Mucosa of gallbladder (tissue), 1 donor: Measurements from ENCODE around the gene SPATS2L. TPM values are rescaled to one million over a fixed set of nuclear protein-coding genes. Genes with fewer than 3 reads are reported as not detected.

Experiments used
- DNase-seq: peaks from one replicate; pipeline ENCODE4 v3.0.0-alpha.2; 2020; ENCODE audit warnings: low spot score
- total RNA-seq: library from RNA; stranded (reverse); gene quantifications from one replicate; pipeline ENCODE4 v1.2.1, GENCODE V29; 2021
- donor health status: DM: no; HTN: no; CAD: no.

The SPATS2L gene
- total RNA-seq, 1 donor from 2014 or later, result 243 TPM

DNA sequence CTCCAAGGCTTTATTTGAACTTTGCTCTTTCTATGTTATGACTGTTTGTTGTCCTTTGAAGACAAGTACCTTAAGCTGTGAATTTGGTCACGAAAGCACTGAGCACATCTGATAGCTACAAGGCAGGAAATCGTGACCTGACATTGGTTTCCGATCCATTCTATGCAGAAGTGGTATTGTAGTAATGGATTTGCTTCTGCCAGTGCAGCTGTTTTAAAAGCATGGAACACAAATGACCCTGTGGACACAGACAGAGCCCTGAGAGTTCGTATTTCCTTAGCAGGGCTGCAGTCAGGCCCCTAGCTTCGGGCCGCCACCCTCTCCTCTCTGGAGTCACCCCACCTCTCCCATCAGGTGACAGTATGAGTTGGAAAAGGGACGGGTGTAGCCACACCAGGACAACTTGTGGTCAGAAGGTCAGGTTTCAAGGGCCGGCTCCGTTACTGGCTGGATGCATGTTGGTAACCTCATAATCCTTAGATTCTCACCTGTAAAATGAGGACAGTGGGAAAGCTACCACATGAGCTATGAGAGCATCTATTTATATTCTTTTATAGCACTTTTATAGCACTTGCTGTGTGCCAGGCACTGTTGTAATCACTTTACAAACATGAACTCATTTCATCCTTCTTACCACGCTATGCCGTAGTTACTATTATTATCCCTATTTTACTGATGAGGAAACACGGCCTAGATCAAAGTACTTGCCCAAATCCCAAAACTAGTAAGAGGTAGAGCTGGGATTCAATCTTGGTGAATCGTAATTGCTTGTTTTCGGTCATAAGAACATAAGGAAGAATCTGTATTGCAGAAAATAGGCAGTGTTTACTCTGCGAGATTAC is 70.2 kb downstream of the SPATS2L start:
- DNase-seq, result no peak

DNA sequence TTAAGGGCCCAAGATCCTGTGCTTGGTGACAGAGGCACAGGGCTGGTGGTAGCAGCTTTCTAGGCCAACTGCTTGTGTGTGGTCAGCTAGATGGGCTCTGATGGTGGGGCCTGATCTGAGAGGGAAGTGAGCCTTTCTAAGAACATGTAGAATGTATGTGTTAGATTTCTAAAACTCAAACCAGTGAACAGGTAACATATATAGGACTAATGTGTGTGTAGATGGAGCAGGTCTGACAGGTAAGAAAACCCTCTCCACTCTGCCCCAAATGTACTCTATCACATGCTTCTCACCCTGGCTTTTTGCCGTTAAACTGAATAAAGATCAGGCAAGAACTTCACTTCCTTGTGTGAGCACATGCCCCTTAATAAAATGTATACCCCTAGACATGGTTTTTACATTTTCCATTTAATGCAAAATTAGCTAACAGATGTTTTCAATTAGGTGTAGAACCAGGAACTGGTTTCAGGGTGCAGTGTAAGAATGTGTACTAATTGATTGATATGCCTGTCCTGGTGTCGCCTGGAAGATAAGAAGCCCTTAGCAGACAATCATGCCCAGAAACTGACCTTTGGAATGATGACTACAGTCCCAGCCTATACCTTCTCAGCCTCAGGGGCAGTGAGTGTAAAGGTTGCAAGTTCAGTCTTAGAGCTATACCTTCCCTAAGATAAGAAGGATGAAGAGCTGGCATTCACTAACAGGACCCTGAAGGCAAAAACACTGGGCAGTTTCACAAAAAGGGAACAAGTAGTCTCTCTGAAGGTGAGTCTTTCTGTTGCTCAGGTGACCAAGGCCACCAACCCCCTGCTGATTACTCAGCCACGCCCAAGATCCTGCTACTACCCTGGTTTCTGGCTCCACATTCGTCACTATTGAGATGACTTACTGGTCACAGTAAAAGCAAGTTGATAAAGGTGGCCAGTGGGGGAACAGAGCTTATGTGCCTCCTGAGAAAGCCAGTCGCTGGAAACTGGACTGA is 71.2 kb downstream of the SPATS2L start:
- peak; percentile 69 for DNase-seq

DNA sequence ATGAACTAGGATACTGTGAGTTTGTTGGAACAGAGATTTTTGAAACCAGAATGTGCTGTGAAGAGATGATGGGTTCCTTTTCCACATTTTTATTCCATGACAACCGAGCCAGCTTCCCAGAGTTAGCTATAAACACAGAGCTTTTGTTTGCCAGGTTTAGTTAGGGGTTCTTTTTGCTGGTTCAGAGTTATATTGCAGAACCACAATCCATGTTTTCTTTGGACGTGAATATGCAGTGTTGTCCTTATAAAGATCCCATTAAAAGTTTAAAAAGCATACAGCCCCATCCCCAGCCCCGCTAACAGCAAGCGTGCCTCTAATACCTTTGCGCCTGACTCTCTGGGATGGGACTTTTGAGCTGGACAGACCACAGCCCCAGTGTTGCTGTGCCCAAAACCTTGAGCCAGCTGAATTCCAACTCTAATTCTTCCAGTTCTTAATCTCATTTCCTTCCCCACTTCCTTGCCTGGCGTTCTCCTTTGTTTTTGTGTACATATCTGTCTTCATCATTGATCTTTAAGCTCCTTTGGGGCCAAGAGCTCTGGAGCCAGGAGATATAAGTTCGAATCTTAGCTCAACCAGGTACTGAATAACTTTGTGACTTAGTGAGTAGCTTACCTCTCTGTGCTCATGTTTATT is 72.3 kb downstream of the SPATS2L start:
- DNase-seq, result no peak

DNA sequence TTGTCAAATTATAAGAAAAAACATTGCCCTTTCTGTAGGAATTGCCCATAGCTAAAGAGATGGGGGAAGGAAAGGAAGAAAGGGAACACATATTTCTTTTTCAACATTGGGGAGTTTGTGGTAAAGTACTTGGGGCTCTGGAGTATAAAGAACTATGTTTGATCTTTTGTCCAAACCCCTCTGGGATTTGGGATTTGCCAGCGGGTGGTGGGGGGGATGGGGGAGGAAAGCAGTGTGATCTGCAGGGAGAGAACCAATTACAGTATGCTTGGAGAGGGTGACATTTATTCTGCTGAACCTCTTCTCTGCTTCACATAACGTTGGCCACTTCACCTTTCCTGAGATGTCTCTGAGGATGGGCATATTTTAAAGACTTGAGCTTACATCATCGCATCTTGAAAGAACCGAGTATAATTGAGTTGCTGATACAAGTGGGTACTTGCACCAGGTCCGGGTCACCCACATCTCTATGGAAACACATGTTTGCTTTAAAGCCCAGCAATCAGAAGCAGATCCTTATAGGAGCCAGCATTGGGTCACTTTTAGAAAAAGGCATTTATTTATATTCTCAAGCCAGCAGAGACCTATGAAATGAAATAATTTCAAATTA is 73.1 kb downstream of the SPATS2L start:
- no peak for DNase-seq

DNA sequence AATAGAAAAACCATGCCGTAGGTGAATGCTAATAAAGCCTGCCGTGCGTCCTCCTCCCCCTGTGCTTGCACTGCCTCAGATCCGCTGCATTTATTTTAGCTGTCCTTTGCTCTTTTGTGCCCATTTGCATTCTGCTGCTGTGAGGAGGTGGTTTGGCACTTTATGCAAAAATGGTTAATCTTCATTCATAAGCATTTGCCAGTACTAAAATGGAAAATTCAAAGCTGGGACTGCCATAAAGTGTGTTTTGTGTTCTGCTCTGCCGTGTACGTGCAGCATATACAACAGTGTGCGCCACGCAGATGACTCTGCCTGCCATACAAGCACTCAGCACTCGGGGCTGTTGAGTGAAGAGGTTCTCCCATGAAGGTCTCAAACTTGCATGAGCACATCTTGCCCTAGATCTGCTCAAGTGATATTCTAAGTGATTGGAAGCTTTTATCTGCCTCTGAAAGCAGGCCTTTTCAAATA is 73.6 kb downstream of the SPATS2L start:
- DNase-seq, result no peak

DNA sequence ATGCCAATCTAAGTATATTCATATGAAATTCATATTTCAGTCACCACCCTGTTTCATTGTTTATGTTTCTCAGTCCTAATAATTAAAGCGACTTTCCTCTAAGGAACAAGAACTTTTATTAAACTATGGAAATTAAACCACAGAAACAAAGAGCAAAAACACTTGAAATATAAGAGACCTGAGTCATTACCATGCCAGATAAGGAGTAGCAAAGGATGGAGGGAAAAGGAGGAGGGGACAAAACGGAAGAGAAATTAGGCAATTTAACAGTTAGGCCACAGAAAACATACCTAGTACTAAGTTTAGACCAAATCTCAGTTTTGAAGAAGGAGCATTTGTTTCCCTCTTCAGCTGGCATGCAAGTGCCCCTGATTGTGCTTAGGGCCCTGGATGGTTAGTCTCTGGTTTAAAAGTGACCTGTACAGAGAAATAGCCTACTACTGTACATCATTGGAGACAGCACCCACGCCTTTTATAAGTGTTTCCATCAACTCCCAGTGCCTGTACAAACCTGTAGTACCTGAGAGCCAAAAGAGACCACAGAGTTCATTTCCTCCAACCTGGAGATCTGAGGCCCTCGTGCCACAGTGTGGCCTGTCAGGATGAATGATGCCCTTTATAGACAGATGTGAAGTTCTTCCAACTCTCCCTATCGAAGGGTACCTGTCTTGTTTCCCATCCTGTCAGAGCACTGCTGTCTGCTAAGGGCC is 74.5 kb downstream of the SPATS2L start:
- no peak for DNase-seq

DNA sequence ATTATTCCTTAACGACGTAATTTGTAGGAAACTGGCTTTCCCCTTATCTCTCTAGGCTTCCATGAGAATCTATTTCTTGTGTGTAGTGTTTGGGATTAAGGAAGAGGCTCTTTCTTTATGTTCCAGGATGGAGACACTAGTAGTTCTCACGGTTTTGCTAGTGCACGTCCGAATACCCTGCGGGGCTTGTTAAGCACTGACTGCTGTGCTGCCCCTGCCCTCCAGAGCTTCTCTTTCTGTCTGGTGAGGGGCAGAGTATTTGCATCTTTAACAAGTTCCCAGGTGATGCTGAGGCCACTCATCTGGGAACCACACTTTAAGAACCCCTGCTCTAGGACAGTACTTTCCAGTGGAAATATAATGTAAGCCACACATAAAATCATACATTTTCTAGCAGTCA is 76.4 kb downstream of the SPATS2L start:
- no peak for DNase-seq

DNA sequence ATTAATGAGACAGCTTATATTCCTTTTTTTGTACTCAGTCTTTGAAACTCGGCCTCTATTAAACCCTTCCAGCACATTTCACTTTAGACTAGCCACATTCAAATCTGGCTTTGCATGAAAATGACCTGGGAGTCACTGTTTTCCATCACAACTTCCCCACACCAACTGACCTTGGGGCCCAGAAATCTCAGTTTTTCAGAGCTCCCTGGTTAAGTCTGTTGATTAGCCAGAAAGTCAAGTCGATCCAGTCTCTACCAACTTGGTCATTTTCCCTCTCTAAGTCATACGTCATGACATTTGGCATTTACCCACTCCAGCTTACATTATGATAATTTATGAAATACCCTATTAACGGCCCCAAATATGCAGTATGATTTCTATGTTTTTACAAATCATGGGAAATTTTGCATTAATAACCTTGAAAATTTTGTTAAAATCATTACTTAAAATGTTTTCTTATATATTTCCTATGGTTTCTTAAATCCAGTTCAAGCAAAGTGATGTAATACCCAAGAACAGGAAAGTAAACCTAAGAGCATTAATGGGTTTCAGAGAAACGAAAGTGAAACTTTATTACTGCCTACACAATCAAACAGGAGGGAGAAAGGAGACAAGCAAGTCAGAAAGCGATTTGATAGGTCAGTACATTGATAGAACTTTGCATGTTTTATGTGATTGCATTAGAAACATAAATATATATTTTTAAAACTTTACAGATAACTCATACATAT is 77.1 kb downstream of the SPATS2L start:
- no peak for DNase-seq

DNA sequence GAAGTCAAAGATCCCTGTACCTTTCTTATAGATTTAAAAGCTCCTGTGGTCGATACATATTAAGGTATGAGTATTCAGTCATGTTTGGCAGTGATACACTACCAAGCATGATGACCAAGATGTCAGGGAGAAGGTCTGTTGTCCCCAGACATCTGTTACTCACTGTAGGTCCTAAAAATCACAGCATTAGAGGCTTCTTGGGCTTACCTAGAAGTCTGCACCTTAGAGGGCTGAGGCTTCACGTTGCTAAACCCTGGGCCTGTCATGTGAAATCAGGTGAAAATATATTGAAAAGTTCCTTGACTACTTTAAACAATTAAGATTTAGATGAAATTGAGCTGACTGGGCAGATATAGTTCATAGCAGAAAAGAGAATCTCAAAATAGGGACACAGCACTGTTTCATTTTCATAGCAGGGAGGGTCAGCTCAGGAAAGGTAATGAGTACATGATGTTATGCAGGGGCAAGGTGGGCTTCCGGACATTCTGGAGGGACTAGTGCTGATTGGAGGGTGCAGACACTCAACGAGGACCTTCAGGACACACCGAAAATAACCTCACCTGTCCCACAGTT is 78.7 kb downstream of the SPATS2L start:
- DNase-seq, result no peak

DNA sequence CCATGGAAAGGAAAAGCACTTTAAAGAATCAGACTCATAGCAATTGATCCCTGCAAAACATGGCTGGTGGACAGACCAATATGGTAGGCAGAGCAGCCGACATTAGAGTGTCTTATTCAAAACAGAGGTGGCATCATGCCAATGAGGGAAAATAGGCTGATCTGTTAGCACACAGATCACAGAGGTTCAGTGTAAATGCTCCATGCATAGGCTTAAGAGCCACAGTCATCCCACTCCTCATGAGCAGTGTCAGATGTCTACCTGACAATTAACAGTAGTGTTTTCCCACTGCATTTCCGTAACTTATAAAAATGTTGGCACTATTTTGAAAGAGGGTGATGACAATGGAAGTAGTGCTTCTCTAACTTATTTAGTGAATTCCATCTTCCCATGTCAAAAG is 86.7 kb downstream of the SPATS2L start:
- no peak for DNase-seq

DNA sequence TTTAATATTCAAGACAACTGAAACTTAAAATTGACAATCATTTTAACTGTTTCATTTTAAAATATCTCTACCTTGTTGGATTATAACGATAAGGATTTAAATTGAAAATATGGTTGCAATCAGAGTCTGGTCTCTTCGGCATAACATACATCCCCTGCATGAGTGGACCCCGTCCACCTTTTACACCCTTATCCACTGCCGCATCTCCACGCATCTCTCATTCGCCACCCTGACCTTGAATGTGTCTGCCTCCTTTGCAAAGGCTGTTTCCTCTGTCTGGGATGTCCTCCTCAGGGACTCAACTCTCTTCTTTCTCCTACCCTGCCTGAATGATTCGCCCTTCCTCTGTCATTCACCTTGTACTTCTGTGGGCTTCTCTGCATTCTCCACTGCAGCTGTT is 87.6 kb downstream of the SPATS2L start:
- no peak for DNase-seq

DNA sequence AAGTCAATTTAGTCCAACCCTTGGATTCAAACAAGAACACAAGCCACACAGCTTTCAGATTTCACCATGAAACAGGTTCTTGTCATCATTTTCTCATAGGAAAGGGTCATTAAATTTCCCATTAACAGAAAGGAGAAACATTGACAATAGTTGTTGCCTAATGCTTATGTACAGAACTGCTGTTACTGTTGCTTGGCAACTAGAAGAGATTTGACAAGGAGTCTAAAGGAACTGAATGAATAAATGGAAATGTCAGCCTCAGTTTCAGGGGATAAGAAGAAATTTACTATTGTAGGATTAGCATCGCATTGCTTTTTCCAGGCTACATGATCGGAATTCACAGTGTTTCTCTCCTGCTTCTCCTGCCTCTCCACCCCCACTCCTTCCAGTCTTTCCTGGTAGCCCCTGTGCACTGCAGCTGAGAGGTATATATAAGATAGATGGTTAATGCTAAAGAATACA is 90.3 kb downstream of the SPATS2L start:
- DNase-seq, result no peak

DNA sequence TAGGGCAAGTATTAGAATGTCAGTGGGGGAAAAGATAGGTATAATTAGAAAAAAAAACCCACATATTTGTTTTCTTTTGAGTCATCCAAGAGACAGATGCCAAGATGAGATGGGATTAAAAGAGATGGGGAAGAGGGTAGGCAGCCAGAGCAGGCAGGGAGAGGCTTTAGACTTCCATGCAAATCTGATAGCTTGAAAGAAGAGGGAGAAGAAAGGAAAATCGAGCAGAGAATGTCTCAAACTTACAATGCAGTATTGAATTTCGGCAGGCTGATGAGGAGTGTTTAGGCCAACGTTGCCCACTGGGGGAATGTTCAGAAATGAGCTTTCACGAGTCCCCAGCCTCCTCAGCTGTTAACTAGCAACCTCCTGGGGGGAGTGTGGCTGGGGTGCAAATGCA is 91.3 kb downstream of the SPATS2L start:
- DNase-seq, result no peak

DNA sequence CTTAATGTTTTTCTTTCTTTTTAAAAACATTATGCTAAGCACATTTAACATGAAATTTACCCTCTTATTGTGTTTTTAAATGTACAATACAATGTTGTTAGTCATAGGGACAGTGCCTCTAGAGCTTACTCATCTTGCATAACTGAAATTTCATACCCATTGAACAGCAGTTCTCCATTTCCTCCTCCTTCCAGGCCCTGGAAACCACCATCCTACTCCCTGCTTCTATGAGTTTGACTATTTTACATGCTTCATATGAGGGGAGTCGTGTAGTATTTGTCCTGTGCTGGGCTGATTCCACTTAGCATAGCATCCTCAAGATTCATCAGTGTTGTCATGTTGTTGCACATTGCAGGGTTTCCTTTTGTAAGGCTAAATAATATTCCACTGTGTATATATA is 92.6 kb downstream of the SPATS2L start:
- DNase-seq, result no peak

DNA sequence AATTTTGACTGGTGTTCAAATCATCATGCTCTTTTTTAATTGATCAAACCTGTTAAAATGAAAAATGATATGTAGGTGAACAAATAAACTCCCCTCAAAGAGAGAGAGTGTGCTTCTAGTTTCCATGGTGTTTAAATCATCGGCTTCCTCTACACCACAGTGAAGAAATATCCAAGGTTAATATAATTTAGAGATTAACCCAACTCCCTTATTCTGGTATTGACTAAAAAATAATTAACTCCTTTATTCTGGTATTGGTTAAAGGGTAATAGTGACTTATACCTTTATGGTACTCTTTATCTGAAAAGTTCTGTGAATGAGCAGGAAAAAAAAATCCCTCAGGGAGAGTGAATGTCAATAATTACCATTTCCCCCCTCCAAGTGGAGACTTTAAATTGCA is 93.1 kb downstream of the SPATS2L start:
- no peak for DNase-seq

DNA sequence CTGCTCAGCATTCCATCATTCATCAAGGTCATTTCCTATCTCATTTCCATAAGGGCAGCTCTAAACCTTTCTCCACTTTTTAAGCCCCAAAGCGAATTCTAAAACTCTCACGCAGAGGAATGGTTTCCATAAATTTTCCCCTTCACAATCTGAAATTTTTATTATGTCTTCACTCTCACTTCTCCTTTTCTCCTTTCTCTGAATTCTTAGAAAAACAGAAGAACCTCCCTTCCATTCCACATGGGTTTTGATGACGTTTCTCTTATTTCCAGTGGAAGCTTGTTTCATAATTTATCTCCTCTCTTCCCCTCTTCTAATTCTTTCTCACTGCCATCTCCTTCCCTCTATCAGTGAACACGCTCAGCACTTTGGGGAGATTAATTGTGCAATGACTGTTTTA is 97.3 kb downstream of the SPATS2L start:
- no peak for DNase-seq

DNA sequence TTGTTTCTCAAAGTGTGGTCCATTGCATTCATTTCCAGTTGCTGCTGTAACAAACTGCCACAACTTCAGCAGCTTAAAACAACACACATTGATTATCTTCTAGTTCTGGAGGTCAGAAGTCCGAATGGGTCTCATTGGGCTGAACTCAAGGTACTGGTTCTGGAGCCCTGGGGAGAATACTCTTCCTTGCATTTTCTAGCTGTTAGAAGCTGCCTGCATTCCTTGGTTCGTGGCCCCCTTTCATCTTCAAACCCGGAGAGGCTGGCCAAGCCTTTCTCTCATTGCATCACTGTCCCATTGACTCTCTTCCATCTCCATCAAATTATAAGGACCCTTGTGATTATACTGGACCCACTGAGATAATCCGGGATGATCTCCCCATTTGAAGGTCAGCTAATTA is 98.1 kb downstream of the SPATS2L start:
- DNase-seq, result no peak

DNA sequence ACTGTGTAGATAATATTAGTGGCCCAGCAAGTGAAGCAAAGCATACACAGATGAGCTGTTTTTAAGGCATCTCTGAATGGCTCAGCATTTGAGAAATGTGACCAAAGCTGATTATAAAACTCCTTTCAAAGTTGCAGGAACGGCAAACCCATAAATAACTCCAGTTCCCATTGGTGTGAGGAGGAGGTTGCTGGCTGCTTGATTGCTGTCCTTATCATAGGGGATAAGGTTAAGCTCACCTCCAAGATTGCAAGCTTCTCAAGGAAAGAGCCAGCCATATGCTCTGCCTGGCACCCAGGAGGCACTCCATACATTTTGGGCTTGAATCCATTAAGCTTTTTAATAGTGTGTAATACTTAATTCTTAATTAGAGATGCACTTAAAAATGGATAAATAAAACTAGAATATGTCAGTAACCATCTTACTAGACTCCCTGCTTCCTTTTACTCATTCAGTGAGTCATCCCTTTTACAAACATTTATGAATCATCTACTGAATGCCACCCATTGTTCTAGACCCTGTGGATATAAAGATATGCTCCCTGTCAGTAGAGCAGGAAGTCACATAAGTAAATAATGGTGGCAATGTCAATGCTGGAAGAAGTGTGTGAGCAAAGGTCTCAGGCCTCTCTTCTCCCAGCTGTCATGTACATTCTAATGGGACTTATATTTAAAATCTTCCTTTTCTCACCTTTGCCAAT is 99.3 kb downstream of the SPATS2L start:
- DNase-seq, result peak; percentile 40

DNA sequence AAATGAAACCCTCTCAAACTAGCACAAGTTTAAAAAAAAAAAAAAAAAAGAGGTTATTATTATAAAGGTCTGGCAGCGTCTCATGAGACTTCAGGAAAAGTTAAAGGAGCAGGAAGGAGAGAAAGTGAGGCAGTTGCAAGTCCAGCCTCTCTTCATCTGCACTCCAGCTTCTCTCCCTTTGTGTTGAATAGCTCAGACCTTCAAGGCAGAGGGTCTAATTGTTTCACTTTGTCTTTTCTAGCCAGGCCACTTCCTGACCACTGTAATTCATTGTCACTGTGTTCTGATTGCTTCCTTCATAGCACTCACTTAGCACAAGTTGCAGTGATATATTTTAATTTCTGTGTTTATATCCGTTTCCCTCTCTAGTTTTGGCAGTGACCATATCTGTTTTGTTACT is 99.9 kb downstream of the SPATS2L start:
- DNase-seq, result no peak
